NCI-H524 (cell line): ENCODE data around the gene XRRA1.
"Not testable (repeated sequence)": the region's sequence is repeated elsewhere in the genome, so short reads cannot be mapped to it uniquely, and the experiment has no call there.

Experiments used
- DNase-seq, 2 experiments: peaks; one replicate each; lab custom pipeline; 2025; lab: John Stamatoyannopoulos, UW

Gene XRRA1

GRCh38 chr11:74837191-74837590 is 111.7 kb downstream of the XRRA1 start:
- DNase-seq, result no peak

- no peak for DNase-seq
These were observed 122.0 kb downstream of the XRRA1 start for GRCh38 chr11:74826901-74827300.

GRCh38 chr11:74825596-74825995 is 123.3 kb downstream of the XRRA1 start:
- DNase-seq, result not testable (repeated sequence)

- DNase-seq, result no peak
These were observed 124.5 kb downstream of the XRRA1 start for GRCh38 chr11:74824285-74824982.

- DNase-seq, result no peak
These were observed 126.7 kb downstream of the XRRA1 start for GRCh38 chr11:74822170-74822569.

GRCh38 chr11:74820763-74821162 is 128.1 kb downstream of the XRRA1 start:
- DNase-seq, result no peak

DNA sequence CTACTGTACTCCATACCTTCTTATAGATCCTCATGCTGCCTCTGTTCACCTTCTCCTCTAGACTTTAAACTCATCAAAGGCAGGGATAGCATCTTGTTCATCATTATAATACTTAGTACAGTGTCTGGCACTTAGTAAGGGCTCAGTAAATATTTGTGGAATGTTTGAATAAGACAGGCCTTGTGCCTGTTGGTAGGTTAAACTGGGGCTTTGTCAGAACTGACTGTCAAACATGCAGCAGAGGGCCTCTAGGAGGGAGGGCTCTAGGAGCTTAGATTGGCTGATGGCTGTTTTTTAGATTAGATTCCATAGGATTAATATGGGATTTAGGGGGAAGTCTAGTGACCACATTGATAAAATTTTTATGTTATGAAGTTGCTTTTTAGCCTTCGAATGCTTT is 129.5 kb downstream of the XRRA1 start:
- no peak for DNase-seq

DNA sequence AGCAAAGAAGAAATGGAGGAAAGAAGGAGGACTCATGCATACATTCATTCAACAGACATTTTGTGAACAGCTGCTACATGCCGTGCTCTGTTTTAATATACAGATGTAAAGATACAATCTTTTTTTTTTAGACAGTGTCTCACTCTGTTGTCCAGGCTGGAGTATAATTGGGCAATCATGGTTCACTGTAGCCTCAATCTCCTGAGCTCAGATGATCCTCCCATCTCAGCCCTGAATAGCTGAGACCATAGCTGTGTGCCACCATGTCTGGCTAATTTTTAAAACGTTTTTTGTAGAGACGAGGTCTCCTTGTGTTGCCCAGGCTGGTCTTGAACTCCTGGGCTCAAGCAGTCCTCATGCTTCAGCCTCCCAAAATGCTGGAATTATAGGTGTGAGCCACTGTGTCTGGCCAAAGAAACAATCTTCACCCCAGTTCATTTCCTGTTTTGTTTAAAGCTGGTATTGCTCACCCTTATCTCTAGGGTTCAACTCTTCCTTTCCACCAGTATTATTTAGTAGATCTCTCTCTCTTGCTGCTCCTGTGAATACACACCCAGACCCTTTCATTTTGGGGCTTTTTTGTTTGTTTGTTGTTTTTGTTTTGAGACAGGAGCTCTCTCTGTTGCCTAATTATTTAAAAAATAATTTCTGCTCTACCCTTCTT is 130.5 kb downstream of the XRRA1 start:
- no peak for DNase-seq

DNA sequence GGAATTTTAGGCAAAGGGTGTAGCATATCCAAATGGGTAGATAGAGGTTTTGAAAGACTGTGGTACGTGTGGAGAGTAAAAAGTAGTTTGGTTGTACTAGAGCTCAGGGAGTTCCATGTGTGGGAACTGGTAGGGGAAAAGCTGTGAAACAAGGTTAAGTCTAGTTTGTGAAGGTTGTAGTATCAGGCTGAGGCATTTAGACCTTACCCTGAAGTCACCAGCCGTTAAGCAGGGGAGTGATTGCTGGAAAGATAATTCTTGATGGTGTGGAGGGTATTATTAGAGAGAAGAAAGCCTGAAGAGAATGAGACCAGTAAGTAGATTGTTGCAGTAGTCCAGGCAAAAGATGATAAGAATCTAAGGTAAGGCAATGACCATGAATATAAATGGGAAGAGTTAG is 132.2 kb downstream of the XRRA1 start:
- DNase-seq, result no peak

GRCh38 chr11:74815966-74816365 is 132.9 kb downstream of the XRRA1 start:
- no peak for DNase-seq

GRCh38 chr11:74809801-74810200 is 139.1 kb downstream of the XRRA1 start:
- DNase-seq, result no peak

DNA sequence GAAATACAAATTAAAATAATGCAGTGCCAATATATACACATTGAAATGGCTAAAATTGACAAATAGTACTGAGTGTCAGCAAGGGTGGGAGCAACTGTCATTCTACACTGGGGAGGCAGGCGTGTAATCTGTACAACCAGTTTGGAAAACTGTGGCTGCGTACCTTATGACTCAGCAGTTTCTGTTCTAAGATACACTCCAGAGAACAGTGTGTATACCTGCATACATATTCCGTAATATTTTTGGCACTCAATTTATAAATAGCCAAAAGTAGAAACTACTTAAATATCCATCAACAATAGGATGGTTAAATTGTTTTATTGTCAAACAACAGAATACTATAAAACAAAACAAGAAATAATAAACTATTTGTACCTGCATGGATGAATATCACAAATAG is 142.6 kb downstream of the XRRA1 start:
- DNase-seq, result no peak

DNA sequence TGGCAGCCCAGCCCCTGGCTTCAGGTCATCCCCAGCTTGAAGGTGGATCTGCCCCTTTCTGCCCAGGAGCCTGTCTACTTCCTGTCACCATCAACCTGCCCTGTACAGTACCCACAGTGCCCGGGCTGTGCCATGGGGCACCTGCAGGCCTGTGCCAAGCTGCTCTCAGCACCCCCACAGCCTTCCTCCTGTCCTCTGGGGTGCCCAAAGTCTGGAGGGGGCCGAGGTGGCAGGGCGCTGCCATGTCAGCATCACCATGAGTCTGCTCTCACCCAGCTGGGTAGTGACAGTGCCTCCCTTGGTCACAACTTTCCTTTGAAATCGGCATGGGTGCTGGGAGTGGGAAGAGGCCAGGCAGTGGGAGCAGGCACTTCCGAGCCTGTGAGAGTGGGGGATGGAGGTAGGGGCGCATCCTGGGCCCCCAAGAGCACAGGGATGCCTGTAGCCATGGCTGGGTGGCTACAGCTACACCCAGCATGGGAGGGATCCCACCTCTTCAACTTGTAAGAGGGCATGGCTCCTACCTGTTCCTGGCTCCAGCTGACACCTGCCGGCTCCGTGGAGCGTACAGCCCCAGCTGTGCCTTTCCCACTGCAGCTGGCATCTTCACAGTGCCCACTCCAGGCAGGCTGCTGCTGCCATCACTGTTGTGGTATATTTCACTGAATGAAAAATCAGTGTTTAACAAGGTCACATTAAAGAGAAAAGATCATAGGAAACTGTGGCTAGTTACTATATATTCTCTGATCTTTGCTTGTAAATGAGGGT is 157.4 kb downstream of the XRRA1 start:
- DNase-seq, result no peak
